ENCODE data around the gene IPO5. TPM values are rescaled to one million over a fixed set of nuclear protein-coding genes. Genes with fewer than 3 reads are reported as not detected.

Gene IPO5
- total RNA-seq, 4 donors from 2014 or later, result 104 to 212 (median 147) TPM

GRCh38 chr13:97913206-97913605 lies 40.3 kb upstream of the IPO5 start:
- no peaks in the 10 kb centered on the region for H3K4me1 ChIP-seq
- no peak for DNase-seq
- no peak overlapping the region for H3K27ac ChIP-seq
- no peaks in the 10 kb centered on the region for H3K9me3 ChIP-seq
- intact Hi-C loops (cut with DNase I; ENCODE audit: low total_unique reads), result no loop called here
- H3K36me3 ChIP-seq, result no peaks in the 10 kb centered on the region
- no peak overlapping the region for H3K4me3 ChIP-seq
- H3K27me3 ChIP-seq, result no peaks in the 10 kb centered on the region
- TF ChIP-seq POLR2A (IDR thresholded peaks at IDR 0.05) (no peak), CTCF (IDR thresholded peaks at IDR 0.05) (no peak)

GRCh38 chr13:97914540-97914939 lies 38.9 kb upstream of the IPO5 start:
- Histone ChIP-seq H3K4me3 (no peak overlapping the region), H3K27ac (no peak overlapping the region), H3K36me3 (no peaks in the 10 kb centered on the region), H3K27me3 (no peaks in the 10 kb centered on the region), H3K4me1 (no peaks in the 10 kb centered on the region), H3K9me3 (no peaks in the 10 kb centered on the region)
- no peak for DNase-seq
- TF ChIP-seq POLR2A (IDR thresholded peaks at IDR 0.05), result no peak
- TF ChIP-seq CTCF (IDR thresholded peaks at IDR 0.05), result no peak
- intact Hi-C loops (cut with DNase I; ENCODE audit: low total_unique reads), result no loop called here

DNA sequence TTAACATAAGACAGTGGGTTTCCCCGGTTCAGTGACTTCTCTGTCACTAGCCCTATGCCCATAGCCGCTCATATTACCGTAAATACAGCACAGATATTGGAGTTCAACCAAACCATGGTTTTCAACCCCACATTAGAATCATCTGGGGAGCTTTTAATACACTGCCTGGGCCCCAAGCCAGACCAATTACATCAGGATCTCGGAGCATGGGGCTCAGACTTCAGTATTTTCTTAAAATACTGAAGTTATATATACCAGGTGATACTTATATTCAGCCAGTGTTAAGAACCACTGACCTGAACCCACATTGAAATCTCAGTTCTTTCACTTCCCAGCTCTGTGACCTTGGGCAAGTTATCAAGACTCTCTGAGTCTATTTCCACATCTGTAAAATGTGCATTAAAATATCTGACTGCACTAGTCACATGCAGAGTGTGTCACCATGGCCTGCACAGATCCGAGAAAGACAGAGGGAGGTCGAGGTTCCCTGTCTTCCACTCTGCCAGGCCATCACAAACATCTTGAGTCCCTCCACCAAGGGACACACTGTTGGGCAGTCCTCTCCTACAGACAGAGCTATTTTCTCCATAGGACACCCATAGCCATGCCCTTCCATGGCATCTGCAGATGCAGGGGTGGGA lies 32.2 kb upstream of the IPO5 start:
- no peaks in the 10 kb centered on the region for H3K36me3 ChIP-seq
- H3K27ac ChIP-seq, result no peak overlapping the region
- DNase-seq, result no peak
- no peaks in the 10 kb centered on the region for H3K27me3 ChIP-seq
- H3K4me3 ChIP-seq, result no peak overlapping the region
- no peaks in the 10 kb centered on the region for H3K9me3 ChIP-seq
- intact Hi-C loops (cut with DNase I; ENCODE audit: low total_unique reads), result no loop called here
- no peaks in the 10 kb centered on the region for H3K4me1 ChIP-seq
- TF ChIP-seq CTCF (IDR thresholded peaks at IDR 0.05) (no peak), POLR2A (IDR thresholded peaks at IDR 0.05) (no peak)

- H3K27ac ChIP-seq, result no peak overlapping the region
- DNase-seq, result no peak
- H3K4me1 ChIP-seq, result no peaks in the 10 kb centered on the region
- no peak overlapping the region for H3K4me3 ChIP-seq
- TF ChIP-seq CTCF (IDR thresholded peaks at IDR 0.05), result no peak
- no peak for TF ChIP-seq POLR2A (IDR thresholded peaks at IDR 0.05)
- intact Hi-C loops (cut with DNase I; ENCODE audit: low total_unique reads), result no loop called here
- H3K9me3 ChIP-seq, result no peaks in the 10 kb centered on the region
- H3K27me3 ChIP-seq, result no peaks in the 10 kb centered on the region
- H3K36me3 ChIP-seq, result no peaks in the 10 kb centered on the region
Observed at GRCh38 chr13:97928301-97928700, 25.2 kb upstream of the IPO5 start.

DNA sequence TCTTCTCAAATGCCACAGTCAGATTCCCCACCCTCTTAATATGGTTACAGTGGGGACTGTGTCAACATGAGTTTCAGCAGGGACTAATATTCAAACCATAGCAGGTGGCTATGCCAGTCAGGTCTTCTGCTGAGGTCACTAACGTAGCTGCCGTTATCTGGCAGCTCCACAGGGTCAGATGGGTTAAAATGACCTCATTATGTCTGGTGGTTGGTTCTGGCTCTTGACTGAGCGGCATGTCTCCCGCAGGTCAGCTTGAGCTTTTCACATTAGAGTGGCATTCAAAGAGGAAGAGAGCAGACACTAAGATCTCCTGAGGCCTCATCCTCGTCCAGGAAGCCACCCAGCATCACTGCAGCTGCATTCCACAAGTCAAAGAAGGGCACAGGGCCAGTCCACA lies 21.4 kb upstream of the IPO5 start:
- no peaks in the 10 kb centered on the region for H3K36me3 ChIP-seq
- H3K4me3 ChIP-seq, result no peak overlapping the region
- H3K4me1 ChIP-seq, result no peaks in the 10 kb centered on the region
- TF ChIP-seq POLR2A (IDR thresholded peaks at IDR 0.05), result no peak
- TF ChIP-seq CTCF (IDR thresholded peaks at IDR 0.05), result no peak
- intact Hi-C loops (cut with DNase I; ENCODE audit: low total_unique reads), result no loop called here
- H3K27ac ChIP-seq, result no peak overlapping the region
- no peaks in the 10 kb centered on the region for H3K27me3 ChIP-seq
- no peaks in the 10 kb centered on the region for H3K9me3 ChIP-seq
- DNase-seq, result no peak
